B cell (primary cell): ENCODE measurements around the gene VCL. TPM values are rescaled to one million over a fixed set of nuclear protein-coding genes. Genes with fewer than 3 reads are reported as not detected.
A peak's percentile ranks its signal among the peaks of the same experiment; 100 is the strongest.

Experiments
- ATAC-seq: fragments of 200-7000 bp; cut with Tn5 transposase; one replicate; pipeline ENCODE4 v1.10.0; 2021; ENCODE audit warnings: low read depth, mild to moderate bottlenecking, moderate number of reproducible peaks, moderate library complexity
- CTCF ChIA-PET: fragments of 350-600 bp; sonication (Branson Sonifier 250); formaldehyde crosslinking; loops from one replicate; lab custom pipeline; 2021; ENCODE audit warnings: antibody characterized with exemption, inconsistent platforms; lab: Charles Lee
- POLR2A ChIA-PET: fragments of 350-600 bp; sonication (Branson Sonifier 250); formaldehyde crosslinking; loops from one replicate; lab custom pipeline; 2021; ENCODE audit warnings: antibody characterized with exemption; lab: Charles Lee
- DNase-seq: peaks from one replicate; pipeline ENCODE4 v3.0.0; 2013
- H2AFZ ChIP-seq: 2 replicates; pipeline ENCODE4 v1.6.1; 2012; ENCODE audit warnings: mild to moderate bottlenecking, low read depth, low read length; ENCODE audit not compliant: insufficient read depth, poor library complexity, severe bottlenecking
- H3K27ac ChIP-seq, 2 donors: 1 replicate in 1 of 2; 2 replicates in 1 of 2; pipeline ENCODE4 v1.5.1; 2012 to 2013; ENCODE audit warnings: low read length in 2 of 2, mild to moderate bottlenecking in 2 of 2, moderate library complexity in 1 of 2
- H3K27me3 ChIP-seq, 4 experiments: fragments of 200-600 bp in 1 of 4; sonication (generic) in 1 of 4; replicated peaks in 1 of 4; 1 replicate in 2 of 4; 2 replicates in 2 of 4; pipeline versions ENCODE4 v1.6.1 to v1.7.0; 2013 to 2016; ENCODE audit warnings: low read length in 3 of 4, mild to moderate bottlenecking in 2 of 4, mixed read lengths in 1 of 4, moderate library complexity in 1 of 4; ENCODE audit not compliant: insufficient read depth in 4 of 4, control insufficient read depth in 3 of 4; ENCODE audit errors: control extremely low read depth in 1 of 4
- H3K36me3 ChIP-seq, 2 experiments: replicated peaks in 1 of 2; 1 replicate in 1 of 2; 2 replicates in 1 of 2; pipeline versions ENCODE4 v1.6.1 to v1.7.1; 2013; ENCODE audit warnings: low read length in 1 of 2; ENCODE audit not compliant: insufficient read depth in 2 of 2, control insufficient read depth in 1 of 2; ENCODE audit errors: control extremely low read depth in 1 of 2, extremely low read depth in 1 of 2
- H3K4me1 ChIP-seq, 2 donors: fragments of 200-600 bp in 1 of 2; sonication (generic) in 1 of 2; 1 replicate in 1 of 2; 2 replicates in 1 of 2; pipeline versions ENCODE4 v1.5.1 to v1.6.1; 2013 to 2017; ENCODE audit warnings: low read length in 2 of 2; ENCODE audit not compliant: control insufficient read depth in 2 of 2, insufficient read depth in 2 of 2
- H3K4me2 ChIP-seq: replicated peaks from 2 replicates; pipeline ENCODE3; 2012; ENCODE audit warnings: mild to moderate bottlenecking, low read depth, low read length; ENCODE audit not compliant: poor library complexity, severe bottlenecking
- H3K4me3 ChIP-seq, 5 experiments: fragments of 200-600 bp in 1 of 5; sonication (generic) in 1 of 5; 1 replicate in 3 of 5; 2 replicates in 2 of 5; pipeline versions ENCODE4 v1.5.1 to v1.7.0; 2011 to 2016; ENCODE audit warnings: low read length in 4 of 5, mild to moderate bottlenecking in 4 of 5, low read depth in 2 of 5, control low read depth in 1 of 5, moderate library complexity in 1 of 5; ENCODE audit not compliant: insufficient read depth in 1 of 5; ENCODE audit errors: control extremely low read depth in 1 of 5, extremely low read depth in 1 of 5
- H3K79me2 ChIP-seq: fragments of 200-600 bp; sonication (generic); one replicate; pipeline ENCODE4 v1.6.0; 2016; ENCODE audit warnings: low read length; ENCODE audit not compliant: control insufficient read depth, insufficient read depth
- H3K9ac ChIP-seq: fragments of 200-600 bp; sonication (generic); 2 replicates; pipeline ENCODE4 v1.6.1; 2017; ENCODE audit warnings: mild to moderate bottlenecking, low read length, moderate library complexity
- H3K9me3 ChIP-seq, 3 donors: one replicate each; pipeline versions ENCODE4 v1.6.1 to v1.7.1; 2013; ENCODE audit warnings: low read length in 2 of 3; ENCODE audit not compliant: control insufficient read depth in 2 of 3, insufficient read depth in 1 of 3; ENCODE audit errors: control extremely low read depth in 1 of 3
- H4K20me1 ChIP-seq: 2 replicates; pipeline ENCODE4 v1.6.0; 2012; ENCODE audit warnings: mild to moderate bottlenecking, low read length; ENCODE audit not compliant: insufficient read depth, control insufficient read depth, poor library complexity, severe bottlenecking
- H3K27ac Mint-ChIP-seq: one replicate; pipeline ENCODE4 v1.8.0; 2021; ENCODE audit warnings: mixed read lengths
- H3K27me3 Mint-ChIP-seq: one replicate; pipeline ENCODE4 v1.8.0; 2021; ENCODE audit warnings: mixed read lengths
- H3K4me1 Mint-ChIP-seq: one replicate; pipeline ENCODE4 v1.8.0; 2021; ENCODE audit warnings: mixed read lengths
- H3K4me3 Mint-ChIP-seq: one replicate; pipeline ENCODE4 v1.8.0; 2021; ENCODE audit warnings: mixed read lengths
- H3K9me3 Mint-ChIP-seq: one replicate; pipeline ENCODE4 v1.8.0; 2022; ENCODE audit warnings: mixed read lengths; ENCODE audit not compliant: insufficient read depth
- EZH2 ChIP-seq: IDR thresholded peaks from 2 replicates; pipeline ENCODE4 v1.6.1; 2012; ENCODE audit warnings: borderline replicate concordance, low read depth, mild to moderate bottlenecking, moderate library complexity, low read length; ENCODE audit not compliant: insufficient read depth, poor library complexity, severe bottlenecking
- WGBS: methylation state at CpG from one replicate; pipeline ENCODE4 v1.1.5; 2013; ENCODE audit warnings: missing lambda C conversion rate; ENCODE audit not compliant: insufficient coverage; 5-methylcytosine and 5-hydroxymethylcytosine counted together
- intact Hi-C: fragments of 100-400 bp; cut with micrococcal nuclease; formaldehyde crosslinking; loops from one replicate; pipeline ENCODE4 v1.10.0; 2022
- polyA plus RNA-seq: library from polyadenylated mRNA; depleted of rRNA; stranded (reverse); fragments of >200 nt; gene quantifications from 2 replicates; pipeline ENCODE4 v1.2.3, GENCODE V29; 2012
- total RNA-seq, 2 donors: library from RNA; stranded (reverse); fragments of 120-200 nt in 1 of 2; gene quantifications; 1 replicate in 1 of 2; 2 replicates in 1 of 2; pipeline versions ENCODE4 v1.2.3 to v1.2.4, GENCODE V29; 2013 to 2022
- TF ChIP-seq, protein P1 (sequence below): fragments of 200-600 bp; IDR thresholded peaks from one replicate; pipeline ENCODE4 v1.8.0; 2022; ENCODE audit warnings: antibody characterized with exemption, mild to moderate bottlenecking

VCL gene
- total and polyA plus RNA-seq, 2 donors (not counting 1 experiment from before 2014, with no cell fraction given): 13.1 to 29.8 TPM

DNA sequence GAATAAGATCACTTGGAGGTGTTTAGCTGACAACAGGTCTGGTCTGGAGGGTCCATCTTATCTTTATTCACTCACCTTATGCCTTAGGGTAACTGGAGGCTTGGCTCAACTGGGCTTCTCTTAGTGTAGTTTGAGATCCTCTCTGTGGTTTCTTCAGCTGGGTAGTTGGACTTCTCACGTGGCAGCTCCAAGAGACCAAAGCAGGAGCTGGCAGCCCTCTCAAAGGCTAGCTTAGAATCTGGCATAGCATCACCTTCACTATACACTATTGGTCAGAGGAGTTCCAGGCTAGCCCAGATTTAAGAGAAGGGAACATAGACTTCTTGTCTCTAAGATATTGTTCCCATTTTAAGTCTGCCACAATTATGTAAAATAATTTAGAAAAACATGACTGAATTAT is 169.5 kb downstream of the VCL start:
- Histone ChIP-seq H3K79me2 (peaks cover 87% of the 10 kb centered on the region), H3K9ac (peak overlapping the region; percentile 42), H3K27ac (peak overlapping the region; percentile 65 to 80), H3K9me3 (no peaks in the 10 kb centered on the region), H3K4me3 (peak overlapping the region in 1 of 5 experiments; percentile 38), H4K20me1 (no peaks in the 10 kb centered on the region), H3K36me3 (no peaks in the 10 kb centered on the region), H3K27me3 (no peaks in the 10 kb centered on the region), H3K4me1 (peaks cover 73 to 87% of the 10 kb centered on the region in 2 donors), H3K4me2 (peak overlapping the region; percentile 68), H2AFZ (peak overlapping the region; percentile 34)
- Mint-ChIP-seq H3K4me3 (peak overlapping the region; percentile 56), H3K4me1 (peaks cover 69% of the 10 kb centered on the region), H3K27me3 (no peaks in the 10 kb centered on the region), H3K27ac (peak overlapping the region; percentile 91), H3K9me3 (no peaks in the 10 kb centered on the region)
- TF ChIP-seq, protein P1, sequence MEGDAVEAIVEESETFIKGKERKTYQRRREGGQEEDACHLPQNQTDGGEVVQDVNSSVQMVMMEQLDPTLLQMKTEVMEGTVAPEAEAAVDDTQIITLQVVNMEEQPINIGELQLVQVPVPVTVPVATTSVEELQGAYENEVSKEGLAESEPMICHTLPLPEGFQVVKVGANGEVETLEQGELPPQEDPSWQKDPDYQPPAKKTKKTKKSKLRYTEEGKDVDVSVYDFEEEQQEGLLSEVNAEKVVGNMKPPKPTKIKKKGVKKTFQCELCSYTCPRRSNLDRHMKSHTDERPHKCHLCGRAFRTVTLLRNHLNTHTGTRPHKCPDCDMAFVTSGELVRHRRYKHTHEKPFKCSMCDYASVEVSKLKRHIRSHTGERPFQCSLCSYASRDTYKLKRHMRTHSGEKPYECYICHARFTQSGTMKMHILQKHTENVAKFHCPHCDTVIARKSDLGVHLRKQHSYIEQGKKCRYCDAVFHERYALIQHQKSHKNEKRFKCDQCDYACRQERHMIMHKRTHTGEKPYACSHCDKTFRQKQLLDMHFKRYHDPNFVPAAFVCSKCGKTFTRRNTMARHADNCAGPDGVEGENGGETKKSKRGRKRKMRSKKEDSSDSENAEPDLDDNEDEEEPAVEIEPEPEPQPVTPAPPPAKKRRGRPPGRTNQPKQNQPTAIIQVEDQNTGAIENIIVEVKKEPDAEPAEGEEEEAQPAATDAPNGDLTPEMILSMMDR: no peak
- TF ChIP-seq EZH2: no peak
- ATAC-seq: no peak
- ChIA-PET POLR2A (interaction anchor here (1.4 to 3.0 kb wide), 2 partner anchors 8 to 23 kb away, joined by 3 to 17 read pairs; no protein-coding TSS in a partner anchor), CTCF (interaction anchor here (1.5 to 3.1 kb wide), 7 partner anchors 9 to 67 kb away, joined by 3 to 17 read pairs (median 4); partner anchors contain the start of genes ADK and AP3M1)
- WGBS: no CpG with 5 or more reads among the region's 1 CpG
- DNase-seq: peak; percentile 21
- intact Hi-C loops: loop anchor here (1.0 kb wide), 1 partner anchor 9 kb away; no protein-coding TSS in a partner anchor

Other genes with a start within 250 kb of the VCL start
- 14.7 and 15.3 TPM in 2 replicates for gene CHCHD1, start 216.1 kb upstream of the VCL start, total RNA-seq
- gene CHCHD1, start 216.1 kb upstream of the VCL start, polyA plus RNA-seq: 8.8 and 11.9 TPM in 2 replicates
- 110 and 113 TPM in 2 replicates for gene ZSWIM8, start 212.5 kb upstream of the VCL start, total RNA-seq
- gene ZSWIM8, start 212.5 kb upstream of the VCL start, polyA plus RNA-seq: 111 and 147 TPM in 2 replicates
- gene NDST2, start 186.5 kb upstream of the VCL start, total RNA-seq: 72.8 and 76.3 TPM in 2 replicates
- 39.1 and 49.9 TPM in 2 replicates for gene NDST2, start 186.5 kb upstream of the VCL start, polyA plus RNA-seq
- 42.7 and 45.1 TPM in 2 replicates for gene CAMK2G, start 123.6 kb upstream of the VCL start, total RNA-seq
- gene CAMK2G, start 123.6 kb upstream of the VCL start, polyA plus RNA-seq: 45.9 and 48.7 TPM in 2 replicates
- not detected in 2 replicates for gene PLAU, start 87.0 kb upstream of the VCL start, total RNA-seq
- 0.04 and 0.52 TPM in 2 replicates for gene PLAU, start 87.0 kb upstream of the VCL start, polyA plus RNA-seq
- 48.9 and 50.4 TPM in 2 replicates for gene AP3M1, start 152.7 kb downstream of the VCL start, total RNA-seq
- 16.1 and 21.6 TPM in 2 replicates for gene AP3M1, start 152.7 kb downstream of the VCL start, polyA plus RNA-seq
- gene ADK, start 153.1 kb downstream of the VCL start, total RNA-seq: 52.6 and 53.8 TPM in 2 replicates
- gene ADK, start 153.1 kb downstream of the VCL start, polyA plus RNA-seq: 35.4 and 37.2 TPM in 2 replicates